Caco-2 (cell line): ENCODE data around the gene IFT20. TPM values are rescaled to one million over a fixed set of nuclear protein-coding genes. Genes with fewer than 3 reads are reported as not detected.

Experiments used
- BruUV-seq: library from RNA; stranded (reverse); fragments of 400-500 nt; replicated peaks from 2 replicates; lab custom pipeline; 2021; lab: Mats Ljungman, UMichigan
- CTCF ChIA-PET: fragments of 300-600 bp; sonication (Branson Sonifier 250); formaldehyde crosslinking; loops from one replicate; lab custom pipeline; 2022; ENCODE audit warnings: antibody characterized with exemption; lab: Charles Lee
- POLR2A ChIA-PET: fragments of 300-600 bp; sonication (Branson Sonifier 250); formaldehyde crosslinking; loops from one replicate; lab custom pipeline; 2022; ENCODE audit warnings: antibody characterized with exemption; lab: Charles Lee
- DNase-seq, 2 experiments: peaks; one replicate each; pipeline versions ENCODE4 v3.0.0 to v3.0.0-alpha.2; 2020 to 2022
- H3K27me3 ChIP-seq: replicated peaks from 2 replicates; pipeline ENCODE4 v1.6.0; 2011; ENCODE audit warnings: low read length; ENCODE audit not compliant: control insufficient read depth, insufficient read depth
- H3K36me3 ChIP-seq: 2 replicates; pipeline ENCODE4 v1.5.1; 2011; ENCODE audit warnings: low read length; ENCODE audit not compliant: control insufficient read depth, insufficient read depth
- H3K4me1 ChIP-seq: fragments of 250-450 bp; sonication (Bioruptor Pico); 2 replicates; pipeline ENCODE4 v1.5.1; 2020; ENCODE audit warnings: mild to moderate bottlenecking
- H3K4me3 ChIP-seq: 2 replicates; pipeline ENCODE4 v1.5.1; 2011; ENCODE audit warnings: low read depth, mild to moderate bottlenecking, control low read depth, low read length
- H3K9me3 ChIP-seq: fragments of 250-450 bp; sonication (Bioruptor Pico); 2 replicates; pipeline ENCODE4 v1.5.1; 2020; ENCODE audit warnings: mild to moderate bottlenecking, moderate library complexity
- H3K27ac Mint-ChIP-seq: one replicate; pipeline ENCODE4 v1.8.0; 2022; ENCODE audit warnings: mixed read lengths; ENCODE audit not compliant: unreplicated experiment
- H3K27me3 Mint-ChIP-seq: one replicate; pipeline ENCODE4 v1.8.0; 2022; ENCODE audit warnings: mixed read lengths; ENCODE audit not compliant: insufficient read depth, unreplicated experiment
- H3K36me3 Mint-ChIP-seq: one replicate; pipeline ENCODE4 v1.8.0; 2022; ENCODE audit warnings: mild to moderate bottlenecking, mixed read lengths; ENCODE audit not compliant: insufficient read depth, unreplicated experiment
- H3K4me1 Mint-ChIP-seq: one replicate; pipeline ENCODE4 v1.8.0; 2022; ENCODE audit warnings: low read depth, mixed read lengths; ENCODE audit not compliant: unreplicated experiment
- H3K4me3 Mint-ChIP-seq: one replicate; pipeline ENCODE4 v1.8.0; 2022; ENCODE audit warnings: mild to moderate bottlenecking, moderate library complexity, mixed read lengths; ENCODE audit not compliant: unreplicated experiment
- H3K9me3 Mint-ChIP-seq: one replicate; pipeline ENCODE4 v1.8.0; 2022; ENCODE audit warnings: mixed read lengths; ENCODE audit not compliant: unreplicated experiment
- intact Hi-C: fragments of 100-400 bp; cut with micrococcal nuclease; formaldehyde crosslinking; loops from one replicate; pipeline ENCODE4 v1.10.0; 2022; ENCODE audit not compliant: unreplicated experiment
- total RNA-seq: library from RNA; stranded (reverse); gene quantifications from 2 replicates; pipeline ENCODE4 v1.2.3, GENCODE V29; 2022
- TF ChIP-seq, protein P1 (sequence below), 2 experiments: fragments of 200-600 bp in 1 of 2; IDR thresholded peaks; 1 replicate in 1 of 2; 2 replicates in 1 of 2; pipeline versions ENCODE4 v1.5.1 to v1.8.0; 2011 to 2022; ENCODE audit warnings: antibody characterized with exemption in 1 of 2, control low read depth in 1 of 2, inconsistent platforms in 1 of 2, low read depth in 1 of 2, low read length in 1 of 2, mild to moderate bottlenecking in 1 of 2, moderate library complexity in 1 of 2; ENCODE audit not compliant: insufficient read depth in 1 of 2, severe bottlenecking in 1 of 2, unreplicated experiment in 1 of 2

Gene IFT20
- total RNA-seq, 1 experiment from 2014 or later, result 89.9 TPM

DNA sequence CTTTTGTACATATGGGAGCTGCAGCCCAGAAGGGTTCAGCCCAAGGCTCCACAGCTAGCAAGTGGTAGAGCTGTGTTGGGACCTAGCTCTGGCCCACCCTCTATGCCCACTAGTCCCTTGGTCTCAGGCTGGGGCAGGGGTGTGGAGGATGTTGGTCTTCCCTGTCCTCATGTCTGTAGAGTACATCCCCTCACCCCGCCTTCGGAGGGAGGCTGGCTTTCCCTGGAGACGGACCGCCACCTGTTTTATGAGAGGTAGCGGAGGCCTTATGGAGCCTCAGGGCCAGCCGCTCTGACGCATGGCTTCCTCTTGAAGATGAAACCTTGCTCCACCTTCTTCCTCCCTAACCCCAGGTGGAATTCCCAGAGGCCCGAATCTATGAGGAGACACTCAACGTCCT is 8.7 kb upstream of the IFT20 start:
- CTCF ChIA-PET, result interaction anchor here (0.5 to 1.2 kb wide), 4 partner anchors 8 to 73 kb away, joined by 3 to 5 read pairs (median 3); partner anchors contain the start of genes IFT20 and TNFAIP1
- no peak overlapping the region for H3K4me3 Mint-ChIP-seq
- Histone ChIP-seq H3K9me3 (no peaks in the 10 kb centered on the region), H3K27me3 (no peaks in the 10 kb centered on the region), H3K4me1 (peaks cover 22% of the 10 kb centered on the region), H3K4me3 (no peak overlapping the region), H3K36me3 (peaks cover 28% of the 10 kb centered on the region)
- intact Hi-C loops, result no loop called here
- TF ChIP-seq, protein P1, sequence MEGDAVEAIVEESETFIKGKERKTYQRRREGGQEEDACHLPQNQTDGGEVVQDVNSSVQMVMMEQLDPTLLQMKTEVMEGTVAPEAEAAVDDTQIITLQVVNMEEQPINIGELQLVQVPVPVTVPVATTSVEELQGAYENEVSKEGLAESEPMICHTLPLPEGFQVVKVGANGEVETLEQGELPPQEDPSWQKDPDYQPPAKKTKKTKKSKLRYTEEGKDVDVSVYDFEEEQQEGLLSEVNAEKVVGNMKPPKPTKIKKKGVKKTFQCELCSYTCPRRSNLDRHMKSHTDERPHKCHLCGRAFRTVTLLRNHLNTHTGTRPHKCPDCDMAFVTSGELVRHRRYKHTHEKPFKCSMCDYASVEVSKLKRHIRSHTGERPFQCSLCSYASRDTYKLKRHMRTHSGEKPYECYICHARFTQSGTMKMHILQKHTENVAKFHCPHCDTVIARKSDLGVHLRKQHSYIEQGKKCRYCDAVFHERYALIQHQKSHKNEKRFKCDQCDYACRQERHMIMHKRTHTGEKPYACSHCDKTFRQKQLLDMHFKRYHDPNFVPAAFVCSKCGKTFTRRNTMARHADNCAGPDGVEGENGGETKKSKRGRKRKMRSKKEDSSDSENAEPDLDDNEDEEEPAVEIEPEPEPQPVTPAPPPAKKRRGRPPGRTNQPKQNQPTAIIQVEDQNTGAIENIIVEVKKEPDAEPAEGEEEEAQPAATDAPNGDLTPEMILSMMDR (IDR thresholded peaks at IDR 0.05; ENCODE audit: insufficient read depth in 1 of 2, low read depth in 1 of 2, low read length in 1 of 2, severe bottlenecking in 1 of 2, unreplicated experiment in 1 of 2), result no peak
- POLR2A ChIA-PET, result interaction anchor here (0.9 to 1.3 kb wide), 2 partner anchors 8 to 13 kb away, joined by 5 to 11 read pairs; partner anchors contain the start of genes IFT20, POLDIP2 and TNFAIP1
- H3K27me3 Mint-ChIP-seq, result no peaks in the 10 kb centered on the region
- H3K27ac Mint-ChIP-seq, result no peak overlapping the region
- H3K9me3 Mint-ChIP-seq, result no peaks in the 10 kb centered on the region
- H3K36me3 Mint-ChIP-seq, result peaks cover 91% of the 10 kb centered on the region
- peak in 1 of 2 experiments; percentile 56 for DNase-seq
- peaks cover 8% of the 10 kb centered on the region for H3K4me1 Mint-ChIP-seq
- BruUV-seq, result no TSS peak

GRCh38 chr17:28343491-28343932 is 8.2 kb upstream of the IFT20 start:
- intact Hi-C loops, result no loop called here
- H3K27me3 Mint-ChIP-seq, result no peaks in the 10 kb centered on the region
- no TSS peak for BruUV-seq
- no peak overlapping the region for H3K4me3 Mint-ChIP-seq
- peak in 1 of 2 experiments; percentile 52 for DNase-seq
- H3K36me3 Mint-ChIP-seq, result peaks cover 90% of the 10 kb centered on the region
- Histone ChIP-seq H3K27me3 (no peaks in the 10 kb centered on the region), H3K4me1 (peaks cover 22% of the 10 kb centered on the region), H3K4me3 (no peak overlapping the region), H3K36me3 (peaks cover 24% of the 10 kb centered on the region), H3K9me3 (no peaks in the 10 kb centered on the region)
- no peak overlapping the region for H3K27ac Mint-ChIP-seq
- no peaks in the 10 kb centered on the region for H3K9me3 Mint-ChIP-seq
- ChIA-PET CTCF (interaction anchor here (0.5 to 1.2 kb wide), 5 partner anchors 8 to 123 kb away, joined by 3 to 5 read pairs (median 3); partner anchors contain the start of genes IFT20 and TNFAIP1), POLR2A (interaction anchor here (0.9 to 1.3 kb wide), 2 partner anchors 8 to 14 kb away, joined by 5 to 11 read pairs; partner anchors contain the start of genes IFT20, POLDIP2 and TNFAIP1)
- TF ChIP-seq, protein P1 (IDR thresholded peaks at IDR 0.05; ENCODE audit: insufficient read depth in 1 of 2, low read depth in 1 of 2, low read length in 1 of 2, severe bottlenecking in 1 of 2, unreplicated experiment in 1 of 2), result no peak
- peaks cover 8% of the 10 kb centered on the region for H3K4me1 Mint-ChIP-seq

DNA sequence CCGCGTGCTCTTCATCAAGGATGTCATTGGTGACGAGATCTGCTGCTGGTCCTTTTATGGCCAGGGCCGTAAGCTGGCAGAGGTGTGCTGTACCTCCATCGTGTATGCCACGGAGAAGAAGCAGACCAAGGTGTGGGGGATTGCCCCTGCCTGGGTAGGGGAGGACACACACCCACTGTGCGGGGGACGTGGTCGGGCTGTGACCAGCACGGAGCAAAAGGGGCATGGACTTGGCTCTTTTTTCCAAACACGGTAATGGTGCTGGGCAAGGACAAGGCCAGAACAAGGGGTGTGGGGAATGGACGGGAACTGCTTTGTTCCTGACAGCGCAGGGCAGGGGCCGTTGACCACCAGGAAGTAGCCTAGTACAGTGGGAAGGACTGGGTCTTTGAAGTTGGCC is 7.0 kb upstream of the IFT20 start:
- Histone ChIP-seq H3K4me3 (no peak overlapping the region), H3K4me1 (peaks cover 25% of the 10 kb centered on the region), H3K36me3 (peaks cover 19% of the 10 kb centered on the region), H3K9me3 (no peaks in the 10 kb centered on the region), H3K27me3 (no peaks in the 10 kb centered on the region)
- Mint-ChIP-seq H3K9me3 (no peaks in the 10 kb centered on the region), H3K27me3 (no peaks in the 10 kb centered on the region), H3K4me1 (peaks cover 15% of the 10 kb centered on the region), H3K27ac (peak overlapping the region; percentile 21), H3K36me3 (peaks cover 90% of the 10 kb centered on the region), H3K4me3 (no peak overlapping the region)
- BruUV-seq, result no TSS peak
- POLR2A ChIA-PET, result interaction anchor here (0.6 kb wide), 1 partner anchor 95 kb away, joined by 3 read pairs; no protein-coding TSS in a partner anchor
- CTCF ChIA-PET, result no interaction called here
- no peak for DNase-seq
- TF ChIP-seq, protein P1 (IDR thresholded peaks at IDR 0.05; ENCODE audit: insufficient read depth in 1 of 2, low read depth in 1 of 2, low read length in 1 of 2, severe bottlenecking in 1 of 2, unreplicated experiment in 1 of 2), result no peak
- intact Hi-C loops, result no loop called here
